Thyroid gland (tissue), 4 donors: ENCODE measurements around the gene LHX8.

Source experiments
- CTCF ChIP-seq, 6 experiments: fragments of 200-600 bp in 3 of 6; fragments of 450-650 bp in 3 of 6; sonication (generic) in 3 of 6; IDR thresholded peaks; one replicate each; pipeline ENCODE4 v1.5.1; 2016 to 2019; ENCODE audit warnings: antibody characterized with exemption in 6 of 6, mild to moderate bottlenecking in 2 of 6, inconsistent platforms in 1 of 6, moderate library complexity in 1 of 6
- POLR2A ChIP-seq, 2 donors: fragments of 450-650 bp; IDR thresholded peaks; one replicate each; pipeline ENCODE4 v1.6.1; 2017; ENCODE audit warnings: antibody characterized with exemption in 2 of 2, mild to moderate bottlenecking in 2 of 2, moderate library complexity in 1 of 2

GRCh38 chr1:75099581-75099980, 34.6 kb upstream of the LHX8 start:
- TF ChIP-seq CTCF (IDR thresholded peaks at IDR 0.05) (no peak), POLR2A (IDR thresholded peaks at IDR 0.05) (no peak)
